SHP77 treated with DMSO at 0.1 percent for 48 hours (cell line): ENCODE measurements around the gene SLC30A10.
A peak's percentile ranks its signal among the peaks of the same experiment; 100 is the strongest.
"Not testable (repeated sequence)": the region's sequence is repeated elsewhere in the genome, so short reads cannot be mapped to it uniquely, and the experiment has no call there.

Source experiments
- DNase-seq: peaks from one replicate; lab custom pipeline; 2025; lab: John Stamatoyannopoulos, UW

Gene SLC30A10

GRCh38 chr1:219891846-219892245, 36.5 kb downstream of the SLC30A10 start:
- DNase-seq = not testable (repeated sequence)

GRCh38 chr1:219888667-219889066, 39.7 kb downstream of the SLC30A10 start:
- DNase-seq = not testable (repeated sequence)

DNA sequence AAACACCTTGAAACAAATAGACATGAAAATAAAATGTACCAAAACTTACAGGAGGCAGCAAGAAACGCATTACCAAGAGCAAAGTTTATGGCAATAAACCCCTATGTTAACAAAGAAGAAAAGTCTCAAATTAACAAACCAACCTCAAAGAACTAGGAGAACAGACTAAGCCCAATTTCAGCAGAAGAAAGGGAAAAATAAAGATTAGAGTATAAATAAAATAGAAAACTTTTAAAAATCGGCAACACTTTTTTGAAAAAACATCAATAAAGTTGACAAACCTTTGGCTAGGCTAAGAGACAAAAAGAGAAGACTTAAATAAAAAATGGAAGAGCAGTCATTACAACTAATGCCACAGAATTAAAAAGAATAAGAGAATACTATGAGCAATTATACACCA, 42.7 kb downstream of the SLC30A10 start:
- DNase-seq = no peak

DNA sequence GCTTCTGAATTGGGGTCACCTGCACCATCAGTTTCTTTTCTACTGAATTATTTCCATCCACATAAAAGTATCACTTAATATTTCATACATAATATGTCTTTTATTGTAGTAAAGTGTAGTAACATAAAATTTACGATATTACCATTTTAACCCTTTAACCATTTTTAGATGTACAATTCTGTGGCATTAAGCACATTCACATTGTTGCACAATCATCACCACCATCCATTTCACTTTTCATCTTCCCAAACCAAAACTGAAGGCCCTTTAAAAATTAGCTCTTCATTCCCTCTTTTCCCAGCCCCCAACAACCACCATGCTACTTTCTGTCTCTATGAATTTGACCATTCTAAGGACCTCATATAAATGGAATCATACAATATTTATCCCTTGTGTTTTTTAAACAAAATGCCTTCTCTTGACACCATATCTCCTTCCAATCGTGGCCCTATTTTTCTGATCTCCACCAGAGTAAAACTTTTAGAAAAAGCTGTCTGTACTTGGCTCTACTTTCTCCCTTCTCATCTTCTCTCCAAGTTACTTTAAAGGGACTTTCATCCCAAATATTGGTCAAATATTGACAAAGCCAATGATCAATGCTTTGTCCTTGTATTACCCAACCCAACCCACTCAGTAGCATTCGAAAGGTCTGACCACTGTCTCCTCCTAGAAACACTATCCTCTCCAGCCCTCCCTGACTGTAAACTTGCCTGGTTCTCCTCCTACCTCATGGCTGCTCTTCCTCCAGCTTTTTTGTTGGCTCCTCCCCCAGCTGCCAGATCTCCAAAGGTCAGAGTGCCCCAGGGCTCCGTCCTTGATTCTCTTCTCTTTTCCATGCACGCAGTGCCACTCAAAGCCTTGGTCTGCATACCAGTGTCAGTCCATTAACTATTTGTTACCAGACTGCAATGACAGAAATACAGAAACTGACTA, 44.7 kb downstream of the SLC30A10 start:
- DNase-seq = no peak

DNA sequence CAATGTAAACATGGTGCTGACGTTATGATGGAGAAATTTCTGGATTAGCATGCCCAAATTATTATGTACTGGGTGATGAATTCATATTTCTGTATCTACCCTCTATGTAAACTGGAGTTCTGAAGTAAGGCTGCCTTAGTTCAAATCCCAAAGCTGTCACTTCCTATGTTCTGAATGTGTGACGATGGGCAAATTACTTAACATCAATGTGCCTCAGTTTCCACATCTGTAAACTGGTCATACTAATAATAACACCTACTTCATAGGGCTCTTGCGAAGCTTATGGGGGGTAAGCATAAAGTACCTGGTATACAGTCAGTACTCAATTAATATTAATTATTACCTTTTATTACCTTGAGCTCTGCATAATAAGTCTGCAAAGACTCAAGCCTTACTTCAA, 45.6 kb downstream of the SLC30A10 start:
- DNase-seq = no peak

- no peak for DNase-seq
These were observed 46.3 kb downstream of the SLC30A10 start for GRCh38 chr1:219882096-219882495.

GRCh38 chr1:219880765-219881457, 47.4 kb downstream of the SLC30A10 start:
- no peak for DNase-seq

- peak; percentile 8 for DNase-seq
These were observed 51.6 kb downstream of the SLC30A10 start for GRCh38 chr1:219876798-219877209.

DNA sequence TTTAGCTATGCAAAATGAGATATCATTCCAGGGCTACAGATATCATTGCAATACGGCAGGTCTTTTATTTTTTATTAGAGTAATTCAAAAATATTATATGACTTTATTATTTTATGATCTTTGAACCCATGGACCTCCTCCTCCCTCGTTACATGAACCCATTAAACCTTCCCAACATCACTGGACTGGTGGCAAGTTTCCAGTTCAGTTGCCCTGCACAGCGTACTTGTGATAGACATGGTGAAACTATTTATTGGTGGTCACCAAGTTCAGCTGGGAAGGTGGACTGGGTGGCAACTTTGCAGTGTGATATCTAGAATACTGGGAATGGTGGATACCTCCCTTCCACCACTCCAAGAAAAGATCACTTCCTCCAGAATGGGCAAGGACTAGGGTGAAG, 52.5 kb downstream of the SLC30A10 start:
- DNase-seq = no peak

GRCh38 chr1:219872538-219872937, 55.8 kb downstream of the SLC30A10 start:
- DNase-seq = not testable (repeated sequence)

DNA sequence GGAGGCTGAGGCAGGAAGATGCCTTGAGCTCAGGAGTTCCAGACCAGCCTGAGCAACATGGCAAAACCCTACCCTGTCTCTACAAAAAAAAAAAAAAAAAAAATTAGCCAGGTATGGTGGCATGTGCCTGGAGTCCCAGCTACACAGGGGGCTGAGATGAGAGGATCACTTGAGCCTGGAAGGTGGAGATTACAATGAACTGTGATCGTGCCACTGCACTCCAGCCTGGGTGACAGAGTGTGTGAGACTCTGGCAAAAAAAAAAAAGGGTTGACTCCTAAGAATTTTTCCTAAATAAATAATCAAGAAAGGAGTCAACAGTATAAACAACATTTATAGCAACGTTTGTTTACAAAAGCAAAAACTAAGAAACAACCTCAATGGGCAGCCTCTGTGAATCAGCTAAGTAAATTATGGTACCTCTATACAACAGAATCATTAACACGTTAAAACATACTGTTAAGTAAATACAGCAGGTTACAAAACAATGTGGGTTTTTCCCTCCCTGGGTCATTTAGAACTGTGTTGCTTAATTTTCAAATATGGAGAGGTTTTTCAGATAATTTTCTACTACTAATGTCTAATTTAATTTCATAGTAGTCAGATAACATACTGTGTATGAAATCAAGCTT, 56.8 kb downstream of the SLC30A10 start:
- DNase-seq = no peak

GRCh38 chr1:219868615-219869014, 59.7 kb downstream of the SLC30A10 start:
- not testable (repeated sequence) for DNase-seq
